ENCODE results near the gene KCNQ1.
"Not testable (repeated sequence)": the region's sequence is repeated elsewhere in the genome, so short reads cannot be mapped to it uniquely, and the experiment has no call there.

Gene KCNQ1

DNA sequence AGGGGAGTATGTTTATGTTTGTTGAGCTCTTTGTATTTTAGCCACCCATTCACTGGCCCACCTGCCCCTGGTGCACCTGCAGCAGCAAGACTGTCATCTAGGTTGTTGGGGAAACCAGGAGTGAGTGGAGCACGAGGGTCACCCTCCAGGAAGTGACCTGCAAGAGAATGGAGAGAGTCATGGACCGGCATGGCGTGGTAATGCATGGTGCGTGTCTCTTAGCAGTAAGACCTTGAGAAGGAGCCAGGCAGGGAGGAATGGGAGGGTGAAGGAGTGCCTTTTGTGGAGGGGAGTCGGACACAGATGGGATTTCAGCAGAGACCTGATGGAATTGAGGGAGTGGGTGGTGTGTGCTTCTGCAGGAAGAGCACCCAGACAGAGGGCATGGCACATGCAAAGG, 37.9 kb downstream of the KCNQ1 start:
- no peak overlapping the region for H3K4me3 ChIP-seq (replicated peaks; ENCODE audit: low read depth, low read length)
- H3K27me3 ChIP-seq (replicated peaks; ENCODE audit: control insufficient read depth, insufficient read depth, low read length), result no peaks in the 10 kb centered on the region; the same call in 1 of the 2 replicates
- H3K36me3 ChIP-seq (ENCODE audit: control insufficient read depth, insufficient read depth, low read length), result no peaks in the 10 kb centered on the region
- no peak for DNase-seq (ENCODE audit: extremely low read depth, insufficient read length)
- TF ChIP-seq, protein P1, sequence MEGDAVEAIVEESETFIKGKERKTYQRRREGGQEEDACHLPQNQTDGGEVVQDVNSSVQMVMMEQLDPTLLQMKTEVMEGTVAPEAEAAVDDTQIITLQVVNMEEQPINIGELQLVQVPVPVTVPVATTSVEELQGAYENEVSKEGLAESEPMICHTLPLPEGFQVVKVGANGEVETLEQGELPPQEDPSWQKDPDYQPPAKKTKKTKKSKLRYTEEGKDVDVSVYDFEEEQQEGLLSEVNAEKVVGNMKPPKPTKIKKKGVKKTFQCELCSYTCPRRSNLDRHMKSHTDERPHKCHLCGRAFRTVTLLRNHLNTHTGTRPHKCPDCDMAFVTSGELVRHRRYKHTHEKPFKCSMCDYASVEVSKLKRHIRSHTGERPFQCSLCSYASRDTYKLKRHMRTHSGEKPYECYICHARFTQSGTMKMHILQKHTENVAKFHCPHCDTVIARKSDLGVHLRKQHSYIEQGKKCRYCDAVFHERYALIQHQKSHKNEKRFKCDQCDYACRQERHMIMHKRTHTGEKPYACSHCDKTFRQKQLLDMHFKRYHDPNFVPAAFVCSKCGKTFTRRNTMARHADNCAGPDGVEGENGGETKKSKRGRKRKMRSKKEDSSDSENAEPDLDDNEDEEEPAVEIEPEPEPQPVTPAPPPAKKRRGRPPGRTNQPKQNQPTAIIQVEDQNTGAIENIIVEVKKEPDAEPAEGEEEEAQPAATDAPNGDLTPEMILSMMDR (IDR thresholded peaks at IDR 0.05; ENCODE audit: insufficient read depth, low read length, poor library complexity, severe bottlenecking), result no peak

DNA sequence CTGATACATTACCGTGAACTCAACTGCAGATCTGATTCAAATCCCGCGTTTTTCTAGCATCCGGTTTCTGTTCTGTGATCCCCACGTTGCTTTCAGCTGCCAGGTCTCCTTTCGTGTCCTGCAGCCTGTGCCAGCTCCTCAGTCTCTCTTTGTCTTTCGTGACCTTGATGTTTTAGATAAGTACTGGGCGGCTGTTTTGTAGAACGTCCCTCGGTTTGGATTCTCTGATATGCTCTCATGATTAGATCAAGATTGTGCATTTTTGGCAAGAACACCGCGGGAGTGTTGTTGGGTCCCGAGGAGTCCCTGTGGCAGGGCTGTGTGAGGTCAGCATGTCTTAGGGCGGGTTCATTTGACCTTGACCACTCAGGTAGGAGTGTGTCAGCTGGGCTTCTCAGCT, 38.6 kb downstream of the KCNQ1 start:
- no peaks in the 10 kb centered on the region for H3K36me3 ChIP-seq (ENCODE audit: control insufficient read depth, insufficient read depth, low read length)
- no peaks in the 10 kb centered on the region; the same call in 1 of the 2 replicates for H3K27me3 ChIP-seq (replicated peaks; ENCODE audit: control insufficient read depth, insufficient read depth, low read length)
- H3K4me3 ChIP-seq (replicated peaks; ENCODE audit: low read depth, low read length), result no peak overlapping the region
- no peak for DNase-seq (ENCODE audit: extremely low read depth, insufficient read length)
- TF ChIP-seq, protein P1 (IDR thresholded peaks at IDR 0.05; ENCODE audit: insufficient read depth, low read length, poor library complexity, severe bottlenecking), result no peak

DNA sequence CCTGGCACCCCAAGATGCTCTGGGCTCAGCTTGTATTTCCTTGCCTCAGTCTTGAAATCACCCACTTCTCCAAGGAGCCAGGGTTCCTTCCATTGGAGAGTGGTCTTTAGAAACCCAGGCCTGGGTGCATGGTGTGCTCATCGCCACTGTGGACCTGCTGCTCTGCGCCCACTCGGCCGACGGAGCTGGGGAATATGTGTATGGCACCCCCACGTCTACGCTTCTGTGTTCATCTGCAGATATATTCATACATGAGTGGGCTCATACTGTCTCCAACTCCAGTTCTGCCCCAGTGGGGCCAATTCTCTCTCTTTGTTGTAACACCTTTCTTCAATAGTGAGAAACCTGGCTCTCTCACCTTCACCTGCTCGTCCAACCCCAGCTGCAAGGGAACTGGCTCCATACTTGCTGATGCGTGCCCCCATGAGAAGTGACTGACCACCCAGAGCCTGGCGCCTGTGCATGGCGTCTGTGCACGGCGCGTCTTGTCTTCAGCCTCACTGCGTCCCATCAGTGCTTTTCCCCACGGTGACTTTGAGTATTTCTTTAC, 39.8 kb downstream of the KCNQ1 start:
- no peak overlapping the region for H3K4me3 ChIP-seq (replicated peaks; ENCODE audit: low read depth, low read length)
- H3K27me3 ChIP-seq (replicated peaks; ENCODE audit: control insufficient read depth, insufficient read depth, low read length), result no peaks in the 10 kb centered on the region; the same call in 1 of the 2 replicates
- DNase-seq (ENCODE audit: extremely low read depth, insufficient read length), result no peak
- TF ChIP-seq, protein P1 (IDR thresholded peaks at IDR 0.05; ENCODE audit: insufficient read depth, low read length, poor library complexity, severe bottlenecking), result no peak
- H3K36me3 ChIP-seq (ENCODE audit: control insufficient read depth, insufficient read depth, low read length), result no peaks in the 10 kb centered on the region

DNA sequence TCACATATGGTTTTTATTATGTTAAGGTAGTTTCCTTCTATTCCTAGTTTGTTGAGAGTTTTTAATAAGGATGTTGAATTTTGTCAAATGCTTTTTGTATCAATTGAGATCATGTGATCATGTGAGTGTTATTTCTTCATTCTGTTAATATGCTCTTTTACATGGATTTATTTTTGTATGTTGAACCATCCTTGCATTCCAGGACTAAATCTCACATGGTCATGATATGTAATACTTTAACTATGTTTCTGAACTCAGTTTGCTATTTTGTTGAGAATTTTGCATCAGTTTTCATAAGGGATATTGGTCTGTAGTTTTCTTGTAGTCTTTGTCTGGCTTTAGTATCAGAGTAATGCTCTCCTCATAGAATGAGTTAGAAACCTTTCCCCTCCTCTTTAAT, 43.2 kb downstream of the KCNQ1 start:
- Histone ChIP-seq H3K27me3 (replicated peaks; ENCODE audit: control insufficient read depth, insufficient read depth, low read length) (no peaks in the 10 kb centered on the region), H3K36me3 (ENCODE audit: control insufficient read depth, insufficient read depth, low read length) (no peaks in the 10 kb centered on the region), H3K4me3 (replicated peaks; ENCODE audit: low read depth, low read length) (no peak overlapping the region)
- DNase-seq (ENCODE audit: extremely low read depth, insufficient read length), result no peak
- TF ChIP-seq, protein P1 (IDR thresholded peaks at IDR 0.05; ENCODE audit: insufficient read depth, low read length, poor library complexity, severe bottlenecking), result no peak

DNA sequence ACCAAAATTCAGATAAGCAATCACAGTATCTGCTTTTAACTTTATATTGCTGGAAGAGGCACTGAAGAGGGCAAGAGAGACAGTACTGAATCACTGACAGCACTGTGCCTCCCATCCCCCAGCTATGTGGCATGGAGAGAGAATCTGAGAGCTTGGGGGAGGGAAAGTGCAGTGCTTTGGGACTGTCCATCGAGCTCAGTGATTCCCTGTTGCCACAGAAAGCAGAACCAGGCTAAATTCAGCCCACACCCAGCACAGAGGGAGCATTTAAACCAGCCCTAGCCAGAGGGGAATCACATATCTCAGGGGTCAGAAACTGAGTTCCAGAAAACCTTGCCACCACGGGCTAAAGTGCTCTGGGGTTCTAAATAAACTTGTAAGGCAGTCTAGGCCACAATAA, 44.3 kb downstream of the KCNQ1 start:
- H3K36me3 ChIP-seq (ENCODE audit: control insufficient read depth, insufficient read depth, low read length), result no peaks in the 10 kb centered on the region

DNA sequence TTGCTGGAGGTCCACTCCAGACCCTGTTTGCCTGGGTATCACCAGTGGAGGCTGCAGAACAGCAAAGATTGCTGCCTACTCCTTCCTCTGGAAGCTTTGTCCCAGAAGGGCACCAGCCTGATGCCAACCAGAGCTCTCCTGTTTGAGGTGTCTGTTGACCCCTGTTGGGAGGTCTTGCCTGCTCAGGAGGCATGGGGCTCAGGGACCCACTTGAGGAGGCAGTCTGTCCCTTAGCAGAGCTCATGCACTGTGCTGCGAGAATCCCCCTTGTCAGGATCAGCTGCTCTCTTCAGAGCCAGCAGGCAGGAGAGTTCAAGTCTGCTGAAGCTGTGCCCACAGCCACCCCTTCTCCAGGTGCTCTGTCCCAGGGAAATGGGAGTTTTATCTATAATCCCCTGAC, 53.1 kb downstream of the KCNQ1 start:
- DNase-seq (ENCODE audit: extremely low read depth, insufficient read length); H3K27me3 ChIP-seq (replicated peaks; ENCODE audit: control insufficient read depth, insufficient read depth, low read length): not testable (repeated sequence)

More for the DNA sequence above, 44.3 kb downstream of the KCNQ1 start:
- DNase-seq (ENCODE audit: extremely low read depth, insufficient read length), result no peak
- TF ChIP-seq, protein P1 (IDR thresholded peaks at IDR 0.05; ENCODE audit: insufficient read depth, low read length, poor library complexity, severe bottlenecking), result no peak
- Histone ChIP-seq H3K4me3 (replicated peaks; ENCODE audit: low read depth, low read length) (no peak overlapping the region), H3K27me3 (replicated peaks; ENCODE audit: control insufficient read depth, insufficient read depth, low read length) (no peaks in the 10 kb centered on the region)

More for the DNA sequence above, 53.1 kb downstream of the KCNQ1 start:
- not testable (repeated sequence) for H3K36me3 ChIP-seq (ENCODE audit: control insufficient read depth, insufficient read depth, low read length); H3K4me3 ChIP-seq (replicated peaks; ENCODE audit: low read depth, low read length)

All from GM06990 (cell line).